Mucosa of descending colon (tissue), 3 donors: Measurements from ENCODE around the gene ADCY4. TPM values are rescaled to one million over a fixed set of nuclear protein-coding genes. Genes with fewer than 3 reads are reported as not detected.

ENCODE experiments used
- ATAC-seq: fragments of 200-7000 bp; cut with Tn5 transposase; one replicate; pipeline ENCODE4 v1.9.1; 2020; ENCODE audit warnings: mild to moderate bottlenecking, moderate library complexity
- DNase-seq, 3 donors: peaks; one replicate each; pipeline ENCODE4 v3.0.0-alpha.2; 2020
- H3K36me3 ChIP-seq: fragments of 200-600 bp; one replicate; pipeline ENCODE4 v1.8.0; 2021; ENCODE audit warnings: low read depth, mild to moderate bottlenecking
- H3K4me1 ChIP-seq: fragments of 200-600 bp; one replicate; pipeline ENCODE4 v1.8.0; 2021; ENCODE audit warnings: low read depth, mild to moderate bottlenecking
- H3K4me3 ChIP-seq: fragments of 200-600 bp; one replicate; pipeline ENCODE4 v1.8.0; 2021; ENCODE audit warnings: mild to moderate bottlenecking
- H3K9me3 ChIP-seq: fragments of 200-600 bp; one replicate; pipeline ENCODE4 v1.8.0; 2021; ENCODE audit warnings: mild to moderate bottlenecking
- CTCF ChIP-seq: fragments of 200-600 bp; IDR thresholded peaks from one replicate; pipeline ENCODE4 v1.8.0; 2022; ENCODE audit warnings: antibody characterized with exemption, mild to moderate bottlenecking
- intact Hi-C, 2 donors: fragments of 100-400 bp; cut with DNase I in 1 of 2; cut with micrococcal nuclease in 1 of 2; formaldehyde crosslinking; loops; one replicate each; pipeline versions ENCODE4 v1.11.0 to v1.11.1; 2022; cut with DNase I, micrococcal nuclease
- total RNA-seq, 3 donors: library from RNA; stranded (reverse); fragmentation: NEBNext Ultra II Directional in 2 of 3; extraction: Animal tissue kit (Norgen Biotek cat#: 25700) in 2 of 3; gene quantifications; one replicate each; pipeline versions ENCODE4 v1.2.1 to v1.2.4, GENCODE V29; 2021 to 2023
- donor health status: DM: no; HTN: no; CAD: no; lungs with moderate emphysema.
- donor health status: DM: no; HTN: no; CAD: no.
- donor health status: DM: no; HTN: yes; CAD: no.

ADCY4 gene
- total RNA-seq, 3 donors from 2014 or later = 13.9 to 23.5 (median 20.7) TPM

- ATAC-seq (no peak), DNase-seq (peak in 1 of 3 donors; percentile 50)
- no peaks in the 10 kb centered on the region for H3K36me3 ChIP-seq
- no peak overlapping the region for H3K4me3 ChIP-seq
- intact Hi-C loops = no loop called here
- no peak for TF ChIP-seq CTCF
- H3K4me1 ChIP-seq = peaks cover 48% of the 10 kb centered on the region
- H3K9me3 ChIP-seq = no peaks in the 10 kb centered on the region
Measured at GRCh38 chr14:24335461-24336171, 745 bp upstream of the ADCY4 start.

GRCh38 chr14:24332268-24332993 lies 2.4 kb downstream of the ADCY4 start:
- intact Hi-C loops = loop anchor here (5.0 kb wide), 3 partner anchors 35 to 105 kb away; partner anchors contain the start of gene NFATC4 (in 1 of the 2)
- peak; percentile 76 to 87 (median 80) for DNase-seq
- no peaks in the 10 kb centered on the region for H3K36me3 ChIP-seq
- H3K4me3 ChIP-seq = no peak overlapping the region
- peak; percentile 75 for ATAC-seq
- peak; percentile 60 for TF ChIP-seq CTCF
- peaks cover 36% of the 10 kb centered on the region for H3K4me1 ChIP-seq
- H3K9me3 ChIP-seq = no peaks in the 10 kb centered on the region

DNA sequence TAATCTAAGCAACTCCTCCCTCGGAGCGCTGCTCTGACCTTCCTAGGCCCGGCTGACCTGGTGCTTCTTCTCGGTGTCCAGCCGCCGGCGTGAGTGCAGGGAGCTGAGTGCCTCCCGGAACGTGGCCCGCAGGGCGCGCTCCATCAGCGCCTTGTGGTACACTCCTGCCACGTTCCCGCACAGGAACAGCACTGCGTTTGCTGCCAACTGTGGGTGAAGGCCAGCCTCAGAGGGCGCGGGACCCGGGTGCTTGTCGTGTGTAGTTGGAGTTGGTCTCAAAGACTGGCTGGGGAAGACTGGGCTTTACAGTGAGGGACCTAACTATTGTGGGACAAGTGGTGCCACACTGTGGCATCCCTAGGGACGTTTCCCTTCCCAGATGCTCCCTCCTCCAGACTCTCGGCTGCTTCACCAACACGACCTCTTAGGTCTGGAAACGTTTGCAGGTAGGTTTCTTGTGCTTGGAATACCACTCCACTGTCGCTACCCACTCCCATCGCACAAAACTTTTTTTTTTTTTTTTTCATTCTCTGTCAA lies 3.1 kb downstream of the ADCY4 start:
- Histone ChIP-seq H3K4me3 (no peak overlapping the region), H3K4me1 (peaks cover 36% of the 10 kb centered on the region), H3K36me3 (no peaks in the 10 kb centered on the region), H3K9me3 (no peaks in the 10 kb centered on the region)
- intact Hi-C loops = loop anchor here (5.0 kb wide), 3 partner anchors 36 to 106 kb away; partner anchors contain the start of gene NFATC4 (in 1 of the 2)
- ATAC-seq (no peak), DNase-seq (peak in 2 of 3 donors; percentile 42 to 62)
- no peak for TF ChIP-seq CTCF

DNA sequence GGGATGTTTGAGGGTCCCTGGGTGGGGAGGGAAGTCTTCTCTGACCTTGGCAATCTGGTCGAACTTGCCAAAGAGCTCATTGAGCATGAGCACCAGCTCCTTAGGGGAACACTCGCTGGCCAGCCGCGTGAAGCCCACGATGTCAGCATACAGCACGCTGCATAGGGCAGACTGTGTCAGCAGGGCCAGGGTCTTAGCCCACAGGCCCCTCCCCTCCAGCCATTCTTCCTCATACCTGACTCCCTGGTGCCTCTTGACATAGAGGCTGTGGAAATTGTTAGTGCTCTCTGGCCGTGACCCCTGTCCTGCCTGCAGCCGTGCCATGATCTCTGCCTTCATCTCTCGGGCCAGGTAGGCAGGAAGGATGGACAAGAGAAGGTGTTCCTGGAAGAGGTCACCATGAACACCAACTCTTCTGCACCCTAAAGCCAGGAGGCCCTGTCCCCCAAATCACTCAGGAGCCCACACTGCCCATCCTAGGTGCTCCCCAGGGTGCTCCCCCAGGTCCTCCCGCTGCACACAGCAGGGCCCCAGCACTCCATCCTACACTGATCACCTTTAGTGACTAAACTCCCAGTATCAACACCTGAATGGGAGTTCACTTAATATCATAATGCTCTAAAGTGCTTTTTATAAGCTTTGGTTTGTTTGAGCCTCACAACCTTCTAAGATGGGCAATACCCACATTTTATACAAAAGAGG lies 3.7 kb downstream of the ADCY4 start:
- DNase-seq (peak in 1 of 3 donors; percentile 55), ATAC-seq (no peak)
- no peaks in the 10 kb centered on the region for H3K9me3 ChIP-seq

More for the DNA sequence above, 3.7 kb downstream of the ADCY4 start:
- no peak for TF ChIP-seq CTCF
- intact Hi-C loops = loop anchor here (5.0 kb wide), 3 partner anchors 36 to 106 kb away; partner anchors contain the start of gene NFATC4 (in 1 of the 2)
- Histone ChIP-seq H3K4me3 (no peak overlapping the region), H3K4me1 (peaks cover 36% of the 10 kb centered on the region), H3K36me3 (no peaks in the 10 kb centered on the region)
